ENCODE measurements around the gene FAM20A.

DNA sequence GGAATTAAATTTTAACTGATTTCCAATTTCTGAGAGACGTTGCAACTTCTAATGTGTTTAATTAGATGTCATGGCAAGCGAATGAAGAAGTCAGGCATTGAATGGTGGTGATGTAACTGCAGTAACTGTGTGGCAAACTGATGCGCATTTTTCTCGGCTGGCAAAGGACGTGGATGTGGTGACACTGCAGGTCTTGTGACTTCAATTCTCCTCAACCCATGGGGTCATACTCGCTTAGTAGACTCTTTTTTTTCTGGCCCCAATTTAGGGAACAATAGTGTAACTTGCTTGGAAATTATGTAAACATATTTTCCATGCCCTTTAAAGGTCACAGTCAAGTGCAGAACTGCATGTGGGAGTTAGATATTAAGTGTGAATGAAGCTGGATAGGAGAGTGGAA, 1.9 kb upstream of the FAM20A start:
- TF ChIP-seq POLR2AphosphoS5 (IDR thresholded peaks at IDR 0.05; ENCODE audit: borderline replicate concordance, low read depth, low read length) (no peak), EZH2 (IDR thresholded peaks at IDR 0.05) (no peak)
